ENCODE results near the gene PANK1. TPM values are rescaled to one million over a fixed set of nuclear protein-coding genes. Genes with fewer than 3 reads are reported as not detected.

PANK1 gene
- total and polyA plus RNA-seq, 7 donors = 1.6 to 26.4 (median 6.1) TPM

- H3K9me3 ChIP-seq = no peaks in the 10 kb centered on the region
- TF ChIP-seq CTCF (IDR thresholded peaks at IDR 0.05) = no peak
- TF ChIP-seq EP300 (IDR thresholded peaks at IDR 0.05) = no peak
- no peak for TF ChIP-seq POLR2AphosphoS5 (IDR thresholded peaks at IDR 0.05)
- TF ChIP-seq POLR2A (IDR thresholded peaks at IDR 0.05) = no peak
- H3K36me3 ChIP-seq = no peaks in the 10 kb centered on the region
- WGBS, 2 donors = 12 to 68% methylated on average over 3 of the region's 3 CpGs
- no peak for DNase-seq
- H3K27ac ChIP-seq = no peak overlapping the region
- intact Hi-C loops (cut with DNase I) = no loop called here
- H3K4me3 ChIP-seq = no peak overlapping the region
- no peaks in the 10 kb centered on the region for H3K4me1 ChIP-seq
- H3K27me3 ChIP-seq = no peaks in the 10 kb centered on the region
Observed at GRCh38 chr10:89664203-89664602, 19.2 kb upstream of the PANK1 start.

- intact Hi-C loops (cut with DNase I) = no loop called here
- H3K4me3 ChIP-seq = no peak overlapping the region
- H3K4me1 ChIP-seq = no peaks in the 10 kb centered on the region
- no peak overlapping the region for H3K27ac ChIP-seq
- TF ChIP-seq CTCF (IDR thresholded peaks at IDR 0.05) = no peak
- no peak for TF ChIP-seq POLR2A (IDR thresholded peaks at IDR 0.05)
- TF ChIP-seq POLR2AphosphoS5 (IDR thresholded peaks at IDR 0.05) = no peak
- no peak for TF ChIP-seq EP300 (IDR thresholded peaks at IDR 0.05)
- DNase-seq = no peak
- H3K9me3 ChIP-seq = no peaks in the 10 kb centered on the region
- H3K36me3 ChIP-seq = no peaks in the 10 kb centered on the region
- WGBS, 2 donors = 74 to 78% methylated on average over 3 of the region's 3 CpGs
- H3K27me3 ChIP-seq = no peaks in the 10 kb centered on the region
Observed at GRCh38 chr10:89663144-89663543, 18.1 kb upstream of the PANK1 start.

GRCh38 chr10:89662596-89662995, 17.6 kb upstream of the PANK1 start:
- no peaks in the 10 kb centered on the region for H3K4me1 ChIP-seq
- WGBS, 2 donors = 86 to 90% methylated on average over 2 of the region's 2 CpGs
- no peak overlapping the region for H3K4me3 ChIP-seq
- TF ChIP-seq POLR2AphosphoS5 (IDR thresholded peaks at IDR 0.05) (no peak), POLR2A (IDR thresholded peaks at IDR 0.05) (no peak), EP300 (IDR thresholded peaks at IDR 0.05) (no peak), CTCF (IDR thresholded peaks at IDR 0.05) (no peak)
- no peaks in the 10 kb centered on the region for H3K27me3 ChIP-seq
- H3K27ac ChIP-seq = no peak overlapping the region
- H3K36me3 ChIP-seq = no peaks in the 10 kb centered on the region
- H3K9me3 ChIP-seq = no peaks in the 10 kb centered on the region
- DNase-seq = no peak
- intact Hi-C loops (cut with DNase I) = no loop called here

- Histone ChIP-seq H3K4me3 (no peak overlapping the region), H3K9me3 (no peaks in the 10 kb centered on the region), H3K27ac (no peak overlapping the region), H3K4me1 (no peaks in the 10 kb centered on the region), H3K36me3 (no peaks in the 10 kb centered on the region), H3K27me3 (no peaks in the 10 kb centered on the region)
- no peak for TF ChIP-seq CTCF (IDR thresholded peaks at IDR 0.05)
- TF ChIP-seq POLR2AphosphoS5 (IDR thresholded peaks at IDR 0.05) = no peak
- TF ChIP-seq POLR2A (IDR thresholded peaks at IDR 0.05) = no peak
- no peak for TF ChIP-seq EP300 (IDR thresholded peaks at IDR 0.05)
- WGBS, 2 donors = 85 to 90% methylated on average over 10 of the region's 10 CpGs
- no peak for DNase-seq
- intact Hi-C loops (cut with DNase I) = no loop called here
Observed at GRCh38 chr10:89659143-89660131, 14.4 kb upstream of the PANK1 start.
